HL-60 (cell line): ENCODE data around the gene CHST2.

ENCODE experiments used
- DNase-seq, 2 experiments: peaks; one replicate each; pipeline ENCODE4 v3.0.0-alpha.2; 2010 to 2020; ENCODE audit warnings: low read depth in 1 of 2, low spot score in 1 of 2
- H3K27ac ChIP-seq: fragments of 250-450 bp; sonication (Bioruptor Pico); replicated peaks from 2 replicates; pipeline ENCODE4 v1.5.1; 2020; ENCODE audit warnings: mild to moderate bottlenecking, moderate library complexity
- H3K27me3 ChIP-seq: fragments of 250-450 bp; sonication (Bioruptor Pico); 2 replicates; pipeline ENCODE4 v1.5.1; 2021; ENCODE audit warnings: mild to moderate bottlenecking, moderate library complexity; ENCODE audit not compliant: insufficient read depth, poor library complexity, severe bottlenecking
- H3K4me3 ChIP-seq: replicated peaks from 2 replicates; pipeline ENCODE4 v1.5.1; 2011; ENCODE audit warnings: mild to moderate bottlenecking, control low read depth, low read length; ENCODE audit not compliant: insufficient read depth
- GABPA ChIP-seq: IDR thresholded peaks from 2 replicates; pipeline ENCODE4 v1.6.1; 2012; ENCODE audit warnings: low read depth
- POLR2AphosphoS5 ChIP-seq: IDR thresholded peaks from 2 replicates; pipeline ENCODE4 v1.6.1; 2012; ENCODE audit warnings: low read depth
- REST ChIP-seq: IDR thresholded peaks from 2 replicates; pipeline ENCODE4 v1.6.1; 2012; ENCODE audit warnings: low read depth; ENCODE audit not compliant: insufficient replicate concordance
- SPI1 ChIP-seq: IDR thresholded peaks from 2 replicates; pipeline ENCODE4 v1.6.1; 2012; ENCODE audit warnings: low read depth, mild to moderate bottlenecking, borderline replicate concordance
- TF ChIP-seq, protein P1 (sequence below): IDR thresholded peaks from one replicate; pipeline ENCODE4 v1.5.1; 2011; ENCODE audit warnings: low read length, control low read depth, inconsistent platforms; ENCODE audit not compliant: insufficient read depth

Gene CHST2

DNA sequence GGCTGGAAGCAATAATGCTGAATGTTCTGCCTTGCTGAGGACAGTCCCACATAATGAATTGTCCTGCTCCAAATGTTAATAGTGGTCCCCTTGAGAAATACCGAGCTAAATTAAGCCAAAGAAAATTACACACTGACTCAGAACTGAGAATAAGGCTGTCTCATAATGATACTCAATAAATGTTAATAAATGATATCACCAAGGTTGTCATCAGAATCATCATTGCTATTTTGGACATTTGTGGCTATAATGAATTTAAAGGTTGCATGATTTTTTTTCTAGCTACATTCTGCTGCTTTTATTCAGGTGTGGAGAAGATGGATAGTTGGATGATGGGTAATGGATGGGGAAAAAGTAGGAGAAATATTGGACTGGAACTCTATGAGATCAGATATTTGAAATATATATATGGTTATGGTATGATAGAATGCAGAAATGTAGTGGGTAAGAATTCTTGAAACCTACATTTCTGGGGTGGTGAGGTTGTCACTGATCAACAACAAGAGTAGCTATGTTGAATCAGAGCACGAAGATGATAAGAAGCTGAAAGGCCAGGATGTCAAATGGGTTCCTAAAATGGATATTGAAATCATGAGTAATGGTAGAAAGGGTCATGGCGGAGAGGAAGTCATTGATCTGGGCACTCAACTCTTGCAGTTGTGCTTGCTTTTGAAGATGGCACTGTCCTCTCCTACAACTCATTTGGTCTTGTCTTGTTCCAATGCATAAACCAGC, 12.8 kb downstream of the CHST2 start:
- H3K27me3 ChIP-seq, result peaks cover 1% of the 10 kb centered on the region
- H3K27ac ChIP-seq, result no peak overlapping the region
- TF ChIP-seq SPI1, result no peak
- TF ChIP-seq POLR2AphosphoS5, result no peak
- TF ChIP-seq, protein P1, sequence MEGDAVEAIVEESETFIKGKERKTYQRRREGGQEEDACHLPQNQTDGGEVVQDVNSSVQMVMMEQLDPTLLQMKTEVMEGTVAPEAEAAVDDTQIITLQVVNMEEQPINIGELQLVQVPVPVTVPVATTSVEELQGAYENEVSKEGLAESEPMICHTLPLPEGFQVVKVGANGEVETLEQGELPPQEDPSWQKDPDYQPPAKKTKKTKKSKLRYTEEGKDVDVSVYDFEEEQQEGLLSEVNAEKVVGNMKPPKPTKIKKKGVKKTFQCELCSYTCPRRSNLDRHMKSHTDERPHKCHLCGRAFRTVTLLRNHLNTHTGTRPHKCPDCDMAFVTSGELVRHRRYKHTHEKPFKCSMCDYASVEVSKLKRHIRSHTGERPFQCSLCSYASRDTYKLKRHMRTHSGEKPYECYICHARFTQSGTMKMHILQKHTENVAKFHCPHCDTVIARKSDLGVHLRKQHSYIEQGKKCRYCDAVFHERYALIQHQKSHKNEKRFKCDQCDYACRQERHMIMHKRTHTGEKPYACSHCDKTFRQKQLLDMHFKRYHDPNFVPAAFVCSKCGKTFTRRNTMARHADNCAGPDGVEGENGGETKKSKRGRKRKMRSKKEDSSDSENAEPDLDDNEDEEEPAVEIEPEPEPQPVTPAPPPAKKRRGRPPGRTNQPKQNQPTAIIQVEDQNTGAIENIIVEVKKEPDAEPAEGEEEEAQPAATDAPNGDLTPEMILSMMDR, result no peak
- no peak for TF ChIP-seq REST
- no peak for TF ChIP-seq GABPA
- no peak overlapping the region for H3K4me3 ChIP-seq
- DNase-seq, result no peak

- TF ChIP-seq GABPA (no peak), POLR2AphosphoS5 (no peak), REST (no peak), SPI1 (no peak)
- TF ChIP-seq, protein P1, result no peak
- Histone ChIP-seq H3K27ac (no peak overlapping the region), H3K4me3 (no peak overlapping the region), H3K27me3 (no peaks in the 10 kb centered on the region)
- no peak for DNase-seq
These were observed 14.9 kb downstream of the CHST2 start for GRCh38 chr3:143134471-143134870.

DNA sequence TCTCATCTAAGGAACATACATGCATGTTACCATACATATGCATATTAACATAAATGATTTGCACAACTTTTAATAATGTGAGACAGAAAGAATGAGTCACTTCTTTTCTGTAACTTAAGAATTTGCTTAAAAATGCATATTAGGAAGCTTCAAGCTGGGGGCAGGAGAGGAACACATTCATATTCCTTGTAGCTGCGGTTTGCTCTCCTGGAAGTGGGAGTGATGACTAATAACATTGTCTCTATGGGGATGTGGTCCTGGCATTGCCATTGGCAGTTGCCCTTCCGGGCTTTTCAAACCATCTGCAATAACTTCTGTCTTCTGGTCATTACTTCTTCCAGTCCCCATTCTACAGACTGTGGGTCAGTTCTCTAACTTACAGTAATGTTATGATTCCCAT, 15.6 kb downstream of the CHST2 start:
- TF ChIP-seq SPI1, result no peak
- TF ChIP-seq, protein P1, result no peak
- no peak for TF ChIP-seq REST
- TF ChIP-seq POLR2AphosphoS5, result no peak
- no peak for TF ChIP-seq GABPA
- peak in 1 of 2 experiments; percentile 84 for DNase-seq
- Histone ChIP-seq H3K27me3 (no peaks in the 10 kb centered on the region), H3K4me3 (no peak overlapping the region), H3K27ac (no peak overlapping the region)
